Heart left ventricle (tissue), 16 donors: ENCODE results near the gene RPS5. TPM values are rescaled to one million over a fixed set of nuclear protein-coding genes. Genes with fewer than 3 reads are reported as not detected.

Experiments
- ATAC-seq, 4 donors: fragments of 200-7000 bp; cut with Tn5 transposase; one replicate each; pipeline ENCODE4 v1.9.1; 2020 to 2022; ENCODE audit warnings: moderate library complexity in 4 of 4, mild to moderate bottlenecking in 3 of 4, moderate number of reproducible peaks in 1 of 4
- DNase-seq, 5 donors: peaks; one replicate each; pipeline ENCODE4 v3.0.0-alpha.2; 2020
- H3K27ac ChIP-seq, 12 donors: fragments of 200-600 bp; sonication (generic) in 4 of 12; one replicate each; pipeline versions ENCODE4 v1.5.0 to v1.8.0; 2016 to 2022; ENCODE audit warnings: mild to moderate bottlenecking in 2 of 12
- H3K27me3 ChIP-seq, 9 donors: fragments of 200-600 bp; sonication (generic) in 2 of 9; one replicate each; pipeline versions ENCODE4 v1.5.1 to v1.8.0; 2016 to 2022; ENCODE audit warnings: mild to moderate bottlenecking in 3 of 9
- H3K36me3 ChIP-seq, 9 donors: fragments of 200-600 bp; sonication (generic) in 2 of 9; one replicate each; pipeline versions ENCODE4 v1.5.0 to v1.8.0; 2018 to 2022; ENCODE audit warnings: mild to moderate bottlenecking in 2 of 9
- H3K4me1 ChIP-seq, 12 donors: fragments of 200-600 bp; sonication (generic) in 4 of 12; one replicate each; pipeline versions ENCODE4 v1.5.0 to v1.8.0; 2016 to 2022; ENCODE audit warnings: mild to moderate bottlenecking in 3 of 12
- H3K4me3 ChIP-seq, 12 donors: fragments of 200-600 bp; sonication (generic) in 4 of 12; one replicate each; pipeline versions ENCODE4 v1.5.0 to v1.8.0; 2017 to 2022; ENCODE audit warnings: mild to moderate bottlenecking in 9 of 12, moderate library complexity in 4 of 12
- H3K9me3 ChIP-seq, 12 donors: fragments of 200-600 bp; sonication (generic) in 4 of 12; one replicate each; pipeline versions ENCODE4 v1.5.0 to v1.8.0; 2016 to 2022; ENCODE audit warnings: mild to moderate bottlenecking in 1 of 12
- POLR2A ChIP-seq, 2 donors: fragments of 450-650 bp; IDR thresholded peaks; one replicate each; pipeline ENCODE4 v1.6.1; 2017; ENCODE audit warnings: antibody characterized with exemption in 2 of 2, mild to moderate bottlenecking in 2 of 2, moderate library complexity in 2 of 2
- WGBS, 4 donors: extraction: QIAGEN DNeasy Blood & Tissue Kit in 2 of 4; methylation state at CpG; one replicate each; pipeline versions ENCODE4 v1.1.5 to v1.1.7; 2013 to 2018; 5-methylcytosine and 5-hydroxymethylcytosine counted together
- intact Hi-C, 10 donors: fragments of 100-400 bp; cut with DNase I; formaldehyde crosslinking; loops; one replicate each; pipeline versions ENCODE4 v1.11.1 to v1.14.2; 2022
- polyA plus RNA-seq, 2 donors: library from polyadenylated mRNA; stranded (reverse); fragments of 200-250 nt; gene quantifications; one replicate each; pipeline ENCODE4 v1.2.3, GENCODE V29; 2013
- total RNA-seq, 9 donors: library from RNA; depleted of rRNA in 2 of 9; stranded (reverse); fragments of >200 nt in 2 of 9; fragmentation: NEBNext Ultra II Directional in 3 of 9; extraction: Animal tissue kit (Norgen Biotek cat#: 25700) in 3 of 9; gene quantifications; one replicate each; pipeline versions ENCODE4 v1.1.0 to v1.2.4, GENCODE V29; 2016 to 2023
- TF ChIP-seq, protein P1 (sequence below), 12 donors: fragments of 200-600 bp; sonication (generic) in 4 of 12; IDR thresholded peaks; one replicate each; pipeline versions ENCODE4 v1.5.0 to v1.8.0; 2018 to 2022; ENCODE audit warnings: antibody characterized with exemption in 12 of 12, mild to moderate bottlenecking in 5 of 12
- donor health status: ischemic (EF 13 %, LVEDD 7.1; RV severe dilation, severe dysfunction).
- donor health status: healthy with polysubstance abuse.
- donor health status: DM: no; HTN: yes; CAD: no.
- donor health status: DM: no; HTN: no; CAD: no.
- donor health status: ischemic (EF 25% LVEDD 6.9; RV normal size, moderate dysfunction).
- donor health status: ischemic (EF 25% LVEDD 5.7; RV mildly dilated, moderate dysfunction).
- donor health status: healthy.
- donor health status: DM: yes; HTN: yes; CAD: no.
- donor health status: ischemic (EF 35%, LVEDD 5.7; RV mildly dilated, moderate dysfunction).
- donor health status: nonischemic (EF 11% LVEDD 7.7; RV severe dilation, severe dysfunction).
- donor health status: DM: yes; HTN: yes; CAD: no.
- donor health status: PGD.
- donor health status: ischemic (EF 29% LVEDD 5.4; RV normal size, mild dysfunction).
- donor health status: nonischemic (EF 23%, LVEDD 6.1; RV moderate dilation, normal function).

RPS5 gene
- total and polyA plus RNA-seq, 11 donors: 346 to 1,718 (median 485) TPM

DNA sequence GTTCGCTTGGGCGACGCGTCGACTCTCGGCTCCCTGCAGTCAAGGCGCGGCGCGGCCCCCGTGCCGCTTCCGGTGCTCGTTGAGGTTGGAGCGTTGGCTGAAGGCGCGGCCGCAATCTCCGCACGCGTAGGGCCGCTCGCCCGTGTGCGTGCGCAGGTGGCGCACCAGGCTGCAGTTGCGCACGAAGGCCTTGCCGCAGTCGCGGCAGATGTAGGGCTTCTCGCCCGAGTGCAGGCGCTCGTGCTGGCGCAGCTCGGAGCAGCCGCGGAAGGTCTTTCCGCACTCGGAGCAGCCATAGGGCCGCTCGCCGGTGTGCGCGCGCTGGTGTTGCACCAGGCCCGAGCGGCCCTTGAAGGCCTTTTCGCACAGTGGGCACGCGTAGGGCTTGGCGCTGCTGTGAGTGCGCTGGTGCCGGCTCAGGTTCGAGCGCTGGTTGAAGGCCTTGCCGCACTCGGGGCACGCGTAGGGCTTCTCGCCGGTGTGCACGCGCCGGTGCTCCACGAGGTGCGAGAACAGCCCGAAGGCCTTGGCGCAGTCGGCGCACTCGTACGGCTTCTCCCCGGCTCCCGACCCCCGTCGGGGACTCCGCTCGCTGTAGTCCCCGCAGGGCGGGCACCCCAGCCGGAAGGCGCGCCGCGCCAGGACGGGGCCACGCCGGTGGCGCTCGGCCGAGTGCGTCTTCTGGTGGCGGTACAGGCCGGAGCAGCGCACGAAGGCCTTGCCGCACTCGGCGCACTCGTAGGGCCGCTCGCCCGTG, 19.2 kb upstream of the RPS5 start:
- peaks cover 0 to 8% (median 4%) of the 10 kb centered on the region in 12 donors for H3K4me1 ChIP-seq

GRCh38 chr19:58368561-58369360, 18.3 kb upstream of the RPS5 start:
- H3K27me3 ChIP-seq: peaks cover 0 to 32% (median 0%) of the 10 kb centered on the region in 9 donors
- H3K4me3 ChIP-seq: no peak overlapping the region
- ATAC-seq (no peak), DNase-seq (peak in 1 of 5 donors; percentile 10)
- H3K4me1 ChIP-seq: peaks cover 0 to 12% (median 4%) of the 10 kb centered on the region in 12 donors
- 69 to 91% (median 82%) methylated on average over 13 to 68 of the region's 68 CpGs for WGBS, 4 donors
- H3K27ac ChIP-seq: no peak overlapping the region
- no peaks in the 10 kb centered on the region for H3K36me3 ChIP-seq
- H3K9me3 ChIP-seq: no peaks in the 10 kb centered on the region
- TF ChIP-seq, protein P1, sequence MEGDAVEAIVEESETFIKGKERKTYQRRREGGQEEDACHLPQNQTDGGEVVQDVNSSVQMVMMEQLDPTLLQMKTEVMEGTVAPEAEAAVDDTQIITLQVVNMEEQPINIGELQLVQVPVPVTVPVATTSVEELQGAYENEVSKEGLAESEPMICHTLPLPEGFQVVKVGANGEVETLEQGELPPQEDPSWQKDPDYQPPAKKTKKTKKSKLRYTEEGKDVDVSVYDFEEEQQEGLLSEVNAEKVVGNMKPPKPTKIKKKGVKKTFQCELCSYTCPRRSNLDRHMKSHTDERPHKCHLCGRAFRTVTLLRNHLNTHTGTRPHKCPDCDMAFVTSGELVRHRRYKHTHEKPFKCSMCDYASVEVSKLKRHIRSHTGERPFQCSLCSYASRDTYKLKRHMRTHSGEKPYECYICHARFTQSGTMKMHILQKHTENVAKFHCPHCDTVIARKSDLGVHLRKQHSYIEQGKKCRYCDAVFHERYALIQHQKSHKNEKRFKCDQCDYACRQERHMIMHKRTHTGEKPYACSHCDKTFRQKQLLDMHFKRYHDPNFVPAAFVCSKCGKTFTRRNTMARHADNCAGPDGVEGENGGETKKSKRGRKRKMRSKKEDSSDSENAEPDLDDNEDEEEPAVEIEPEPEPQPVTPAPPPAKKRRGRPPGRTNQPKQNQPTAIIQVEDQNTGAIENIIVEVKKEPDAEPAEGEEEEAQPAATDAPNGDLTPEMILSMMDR (IDR thresholded peaks at IDR 0.05): no peak
- no peak for TF ChIP-seq POLR2A (IDR thresholded peaks at IDR 0.05)
- intact Hi-C loops: no loop called here

More for the DNA sequence above, 19.2 kb upstream of the RPS5 start:
- Histone ChIP-seq H3K9me3 (no peaks in the 10 kb centered on the region), H3K27me3 (peaks cover 0 to 32% (median 0%) of the 10 kb centered on the region in 9 donors), H3K36me3 (no peaks in the 10 kb centered on the region), H3K27ac (no peak overlapping the region), H3K4me3 (no peak overlapping the region)
- TF ChIP-seq, protein P1 (IDR thresholded peaks at IDR 0.05): no peak
- TF ChIP-seq POLR2A (IDR thresholded peaks at IDR 0.05): no peak
- DNase-seq: no peak
- ATAC-seq: no peak
- WGBS, 4 donors: 29 to 80% (median 53%) methylated on average over 37 to 106 of the region's 106 CpGs
- intact Hi-C loops: no loop called here

DNA sequence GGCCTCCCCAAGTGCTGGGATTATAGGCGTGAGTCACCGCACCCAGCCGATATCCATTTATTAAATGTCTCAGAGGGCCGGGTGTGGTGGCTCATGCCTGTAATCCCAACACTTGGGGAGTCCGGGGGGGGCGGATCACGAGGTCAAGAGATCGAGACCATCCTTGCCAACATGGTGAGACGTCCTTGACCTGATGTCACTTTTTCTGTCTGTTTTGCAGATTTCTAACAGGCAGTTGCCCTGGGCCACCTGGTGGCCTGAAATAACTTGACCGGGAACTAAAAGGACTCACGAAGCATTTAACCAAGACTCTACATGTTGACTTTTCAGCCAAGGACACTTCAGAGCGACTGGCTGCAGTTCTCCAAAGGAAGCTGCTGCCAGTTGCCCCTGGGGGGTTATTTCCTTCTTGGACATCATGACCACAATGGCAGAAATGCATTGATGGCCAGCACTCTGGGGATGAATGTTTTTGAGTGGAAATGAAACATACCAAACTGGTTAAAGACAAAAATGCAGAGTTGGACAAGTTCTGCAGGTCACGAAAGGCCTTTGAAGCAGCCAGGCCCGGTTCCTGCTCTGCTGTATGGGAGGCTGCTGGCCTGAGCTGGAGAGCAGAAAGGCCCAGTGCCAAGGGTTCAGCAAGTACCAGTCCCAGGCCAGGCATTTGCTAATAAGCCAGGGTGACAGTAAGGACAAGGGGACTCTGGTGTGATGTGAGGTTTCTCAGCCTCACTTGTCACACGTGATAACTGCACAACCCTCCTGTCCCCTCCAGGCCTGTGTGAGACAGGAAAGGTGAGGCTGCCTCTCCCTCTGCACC, 14.5 kb upstream of the RPS5 start:
- Histone ChIP-seq H3K27ac (peak overlapping the region in 9 of 12 donors; percentile 6 to 75 (median 56)), H3K27me3 (peaks cover 0 to 15% (median 0%) of the 10 kb centered on the region in 9 donors), H3K36me3 (no peaks in the 10 kb centered on the region), H3K9me3 (no peaks in the 10 kb centered on the region), H3K4me3 (no peak overlapping the region), H3K4me1 (peaks cover 0 to 12% (median 2%) of the 10 kb centered on the region in 12 donors)
- 59 to 71% (median 67%) methylated on average over 15 of the region's 15 CpGs for WGBS, 4 donors
- ATAC-seq (peak; percentile 86 to 95 (median 87)), DNase-seq (peak in 2 of 5 donors; percentile 63 to 79)
- TF ChIP-seq, protein P1 (IDR thresholded peaks at IDR 0.05): no peak
- TF ChIP-seq POLR2A (IDR thresholded peaks at IDR 0.05): no peak
- intact Hi-C loops: no loop called here
